Ecto neural progenitor cell (in vitro differentiated cells): ENCODE results near the gene MAD1L1.

Experiments
- DNase-seq: peaks from one replicate; pipeline ENCODE4 v3.0.0-alpha.2; 2018; ENCODE audit warnings: low spot score

MAD1L1 gene

DNA sequence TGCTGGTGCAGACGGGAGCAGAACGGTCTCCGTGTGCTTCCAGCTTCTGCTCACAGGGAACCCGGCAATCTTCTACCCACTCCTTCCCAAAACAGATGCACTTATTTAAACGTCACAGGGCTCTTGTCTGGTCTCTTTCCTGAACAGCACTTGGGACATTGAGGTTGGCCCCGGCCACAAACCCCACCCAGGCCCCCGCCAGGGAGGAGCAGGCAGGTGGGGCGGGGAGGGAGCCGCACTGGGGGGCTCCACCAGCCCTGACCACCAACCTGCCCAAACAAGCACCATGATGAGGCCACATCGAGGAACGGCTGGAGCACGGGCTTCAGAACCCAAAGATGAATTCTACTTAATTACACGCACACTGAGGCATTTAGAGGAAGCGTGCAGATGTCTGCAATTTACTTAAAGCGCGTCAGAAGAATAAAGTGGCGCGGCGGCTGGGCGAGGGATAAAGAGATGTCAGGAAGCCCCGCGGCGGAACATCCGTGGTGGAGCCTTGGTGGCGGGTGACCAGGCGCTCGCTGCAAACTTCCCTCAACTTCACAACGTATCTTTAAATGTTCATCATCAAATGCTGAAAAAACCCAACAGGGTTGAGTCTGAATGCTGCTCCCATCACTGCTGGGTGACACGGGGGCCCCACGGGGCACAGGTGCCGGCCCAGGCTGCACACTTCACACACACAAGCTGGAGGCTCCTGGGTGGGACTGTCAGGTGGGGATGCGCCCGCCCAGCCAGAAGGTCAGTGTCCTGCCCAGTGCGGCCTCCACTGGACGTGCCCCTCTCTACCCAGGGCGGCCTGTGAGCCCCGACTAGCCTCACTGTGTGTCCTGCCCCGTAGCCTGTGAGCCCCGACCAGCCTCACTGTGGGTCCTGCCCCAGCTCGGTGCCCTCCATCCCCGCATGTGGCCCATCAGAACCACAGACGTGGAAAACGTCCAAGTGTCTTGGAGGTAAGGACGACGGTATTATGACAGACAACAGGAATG, 279.2 kb downstream of the MAD1L1 start:
- DNase-seq, result no peak

DNA sequence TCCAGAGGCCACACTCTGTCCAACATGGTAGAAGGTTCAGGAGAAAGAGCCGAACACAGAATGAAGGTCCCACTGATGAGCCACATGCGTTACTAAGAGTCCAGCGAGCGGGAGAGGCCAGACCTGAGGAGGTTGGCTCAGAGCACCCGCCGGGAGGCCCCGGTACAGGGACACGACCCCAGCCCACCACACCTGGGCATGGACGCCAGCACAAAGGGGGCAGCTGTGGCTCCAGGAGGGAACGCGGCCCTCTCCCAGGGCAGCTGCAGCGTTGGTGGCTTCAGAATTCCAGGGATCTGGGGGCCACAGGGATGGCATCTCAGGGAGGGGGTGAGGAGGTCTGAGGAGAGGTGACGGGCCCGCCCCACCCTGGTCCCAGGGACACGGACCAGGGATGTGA, 280.0 kb downstream of the MAD1L1 start:
- DNase-seq, result no peak

DNA sequence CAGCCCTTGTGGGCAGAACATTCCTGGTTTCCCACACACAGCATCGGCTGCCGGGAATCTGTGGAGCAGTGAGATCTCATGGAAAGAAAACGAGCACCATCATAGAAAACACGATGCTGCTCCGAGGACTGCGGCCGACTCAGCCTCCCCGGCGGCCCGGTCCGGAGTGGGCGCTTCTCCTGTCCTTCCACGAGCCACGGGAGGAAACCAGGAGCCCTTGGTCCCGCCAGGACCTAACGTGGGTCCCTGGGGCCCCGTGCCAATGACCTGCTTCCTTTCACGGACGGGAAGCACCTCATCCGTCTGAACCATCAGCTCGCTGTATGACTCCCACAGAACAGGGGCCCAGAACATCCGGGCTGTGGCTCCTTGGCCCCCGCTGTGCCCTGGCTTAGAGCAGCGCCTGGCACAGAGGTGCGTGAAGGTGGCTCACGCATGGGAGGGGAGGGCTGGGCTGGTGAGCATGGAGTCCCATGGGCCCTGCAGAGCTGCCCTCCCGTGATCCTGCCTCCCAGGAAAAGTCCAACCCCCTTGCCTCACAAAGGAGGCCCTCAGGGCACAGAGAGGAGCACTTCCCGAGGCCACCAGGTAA, 280.5 kb downstream of the MAD1L1 start:
- DNase-seq, result no peak

DNA sequence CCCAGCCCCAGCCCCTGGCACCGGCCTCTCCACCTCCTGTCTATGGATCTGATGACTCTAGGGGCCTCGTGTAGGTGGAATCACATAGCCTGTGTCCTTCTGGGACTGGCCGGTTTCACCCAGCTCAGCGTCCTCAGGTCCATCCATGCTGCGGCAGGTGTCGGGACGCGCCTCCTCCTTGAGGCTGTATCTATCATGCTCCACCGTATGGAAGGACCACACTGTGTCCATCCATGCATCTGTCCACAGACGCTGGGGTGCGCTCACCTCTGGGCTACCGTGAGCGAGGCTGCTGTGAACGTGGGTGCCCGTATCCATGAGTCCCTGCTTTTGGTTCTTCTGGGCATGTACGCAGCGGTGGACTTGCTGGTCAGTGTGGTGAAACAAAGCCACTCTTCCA, 281.1 kb downstream of the MAD1L1 start:
- no peak for DNase-seq

DNA sequence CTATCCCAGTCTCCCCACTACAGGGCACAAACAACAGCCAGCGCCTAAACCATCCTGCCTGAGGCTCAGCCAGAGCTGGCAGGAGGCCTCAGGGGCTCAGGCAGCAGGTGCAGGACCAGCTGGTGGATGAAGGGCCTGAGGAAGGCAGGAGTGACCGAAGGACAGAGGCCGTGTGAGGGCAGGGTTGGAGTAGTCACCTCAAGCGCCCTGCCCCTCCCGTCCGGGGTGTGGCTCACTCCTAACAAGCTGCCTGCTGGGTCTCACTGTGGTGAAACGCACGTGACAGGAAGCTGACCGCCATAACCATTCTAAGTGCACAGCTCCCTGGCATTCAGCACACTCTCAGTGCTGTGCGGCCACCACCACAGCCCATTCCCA, 281.6 kb downstream of the MAD1L1 start:
- no peak for DNase-seq

DNA sequence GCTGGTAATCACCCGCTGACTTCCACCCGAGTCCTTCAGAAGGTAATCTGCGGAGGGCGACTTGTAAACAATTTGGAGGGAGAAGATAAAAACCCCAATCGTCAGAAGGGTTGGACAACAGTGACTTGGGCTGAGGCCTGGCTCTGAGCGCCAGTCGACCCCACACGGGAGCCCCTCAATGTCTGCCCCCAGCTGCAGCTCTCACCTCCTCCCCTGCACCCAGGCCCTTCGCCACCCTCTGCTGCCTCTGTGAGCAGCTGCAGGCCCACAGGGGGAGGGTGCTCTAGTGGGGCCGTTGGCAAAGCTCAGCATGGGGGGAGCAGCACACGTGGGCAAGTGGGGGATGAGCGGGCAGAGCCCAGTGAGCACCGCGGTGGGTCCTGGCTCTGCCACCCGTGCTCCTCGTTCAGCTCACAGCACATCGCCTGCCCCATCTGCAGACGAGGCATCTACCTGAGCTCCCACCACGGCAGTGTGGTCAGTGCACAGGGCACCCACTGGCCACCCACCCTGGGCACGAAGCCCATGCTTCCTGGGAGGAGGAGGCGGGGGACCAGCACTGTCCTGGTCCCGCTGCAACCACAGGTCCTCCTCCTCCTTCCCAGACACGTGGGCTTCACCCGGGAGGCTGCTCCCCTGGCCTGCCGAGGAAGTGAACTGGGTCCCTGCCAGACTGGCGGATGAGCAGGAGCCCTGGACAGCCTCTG, 282.1 kb downstream of the MAD1L1 start:
- no peak for DNase-seq

DNA sequence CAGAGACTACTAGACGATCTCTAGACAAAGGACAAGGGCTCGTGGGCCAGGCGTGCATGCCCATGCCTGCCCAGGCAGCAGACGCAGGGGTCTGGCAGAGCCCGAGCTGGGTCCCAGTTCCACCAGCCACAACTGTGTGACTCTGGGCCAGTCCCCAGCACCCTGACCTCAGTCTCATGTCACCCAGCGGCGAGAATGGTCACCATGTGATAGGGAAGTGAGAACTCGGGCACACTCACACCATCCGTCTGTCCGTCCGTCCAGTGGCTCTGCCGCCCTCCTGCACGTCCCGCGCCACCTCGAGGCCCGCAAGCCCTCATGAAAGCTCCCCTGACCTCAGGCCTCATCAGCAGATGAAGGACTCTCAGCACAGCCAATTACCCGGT, 282.7 kb downstream of the MAD1L1 start:
- DNase-seq, result no peak

DNA sequence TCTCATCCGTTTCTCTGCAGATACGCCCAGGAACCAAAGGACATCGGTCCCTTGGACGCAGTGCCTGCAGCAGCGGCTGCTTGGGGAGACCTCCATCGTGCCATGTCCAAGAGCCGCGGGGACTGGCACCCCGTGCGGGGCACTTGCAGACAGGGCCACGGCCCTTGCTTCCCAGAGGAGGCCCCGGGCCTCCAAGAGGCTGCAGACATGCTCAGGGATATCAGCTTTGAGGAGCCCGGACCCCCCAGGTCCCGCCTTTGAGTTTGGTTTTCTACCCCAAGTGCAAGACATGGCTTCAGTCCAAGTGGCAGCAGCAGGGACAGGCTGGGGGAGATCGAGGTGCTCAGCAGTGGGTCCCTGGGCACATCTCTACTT, 283.1 kb downstream of the MAD1L1 start:
- DNase-seq, result no peak

DNA sequence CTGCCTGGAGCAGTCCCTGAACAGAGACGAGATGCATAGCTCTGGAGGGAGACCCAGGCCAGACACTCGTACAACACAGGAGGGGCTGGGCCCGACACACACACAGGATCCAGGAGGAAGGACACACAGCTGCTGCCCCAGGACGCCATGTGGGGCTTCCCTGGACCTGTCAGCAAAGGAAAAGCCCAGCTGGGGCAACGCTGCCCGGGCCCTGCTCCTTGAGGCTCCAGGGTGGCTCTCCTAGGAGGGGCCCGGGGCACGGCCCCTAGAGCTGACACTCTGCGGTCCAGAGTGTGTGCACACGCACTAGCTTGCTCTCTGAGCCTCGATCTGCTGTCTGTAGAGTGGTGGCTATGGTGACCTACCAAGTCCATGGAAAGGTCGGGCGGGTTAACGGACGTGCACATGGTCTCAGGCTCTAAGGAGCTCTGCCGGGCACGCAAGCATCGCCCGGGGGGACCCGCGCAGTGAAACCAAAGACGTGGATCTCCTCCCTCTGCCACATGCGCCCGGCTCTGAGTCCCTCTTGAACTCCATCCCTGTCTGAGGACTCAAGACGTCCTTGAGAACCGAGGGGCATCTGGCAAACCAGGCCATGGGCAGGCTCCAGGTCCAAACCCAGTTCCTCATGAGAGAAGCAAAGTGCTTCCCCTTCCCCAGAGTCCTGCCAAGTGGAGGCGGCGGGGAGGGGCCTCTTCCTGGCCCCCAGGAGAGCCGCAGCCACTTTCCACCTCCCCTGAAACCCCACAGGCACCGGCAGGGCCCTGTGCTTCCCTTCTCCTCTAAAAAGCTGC, 283.7 kb downstream of the MAD1L1 start:
- DNase-seq, result no peak

DNA sequence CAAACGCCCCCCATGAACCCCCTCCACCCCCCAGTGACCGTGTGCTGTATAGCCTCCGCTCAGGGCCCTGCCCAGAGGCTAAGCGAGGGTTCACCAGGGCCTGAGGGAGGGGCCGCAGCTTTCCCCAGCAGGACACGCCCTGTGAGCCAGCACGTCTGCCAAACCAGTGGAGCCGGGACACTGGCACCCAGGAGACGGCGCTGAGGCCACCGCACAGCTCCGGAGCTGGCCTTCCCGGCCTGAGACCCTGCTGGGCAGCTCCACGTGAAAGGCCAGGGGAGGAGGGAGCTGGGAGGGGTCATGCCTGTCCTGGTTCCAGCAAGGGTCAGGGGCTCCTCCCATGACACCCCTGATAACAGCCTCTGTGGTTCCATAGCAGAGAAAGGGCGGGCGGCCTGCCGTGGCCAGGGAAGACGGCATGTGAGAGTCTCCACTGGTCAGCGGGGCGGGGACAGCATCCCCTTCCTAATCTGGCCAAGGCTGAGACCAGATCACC, 284.4 kb downstream of the MAD1L1 start:
- no peak for DNase-seq

DNA sequence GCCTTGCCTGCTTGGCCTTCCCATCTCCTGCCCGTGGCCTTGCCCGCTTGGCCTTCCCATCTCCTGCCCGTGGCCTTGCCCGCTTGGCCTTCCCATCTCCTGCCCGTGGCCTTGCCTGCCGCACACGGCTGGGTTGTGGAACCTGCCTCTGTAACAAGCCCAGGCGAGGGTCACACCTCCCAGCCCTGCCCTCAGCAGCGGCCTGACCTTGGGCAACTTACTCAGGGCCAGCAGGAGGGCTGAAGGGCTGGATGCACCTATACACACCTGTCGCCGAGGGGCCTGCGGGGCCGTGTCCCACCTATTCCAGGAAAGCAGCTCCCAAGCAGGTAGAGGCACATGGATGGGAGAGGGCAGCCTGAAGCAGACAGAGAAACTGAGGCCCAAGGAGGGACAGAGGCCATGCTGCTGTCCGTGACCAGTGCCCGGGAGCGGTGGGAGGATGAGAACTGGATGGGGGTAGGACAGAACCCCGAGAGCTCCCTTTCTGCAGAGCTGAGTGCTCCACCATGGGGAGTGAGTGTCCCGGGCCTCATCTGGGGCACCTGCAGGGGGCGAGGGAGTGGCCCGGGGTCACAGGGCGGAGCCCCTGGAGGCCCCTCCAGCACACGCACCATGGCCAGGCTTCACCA, 285.0 kb downstream of the MAD1L1 start:
- no peak for DNase-seq

DNA sequence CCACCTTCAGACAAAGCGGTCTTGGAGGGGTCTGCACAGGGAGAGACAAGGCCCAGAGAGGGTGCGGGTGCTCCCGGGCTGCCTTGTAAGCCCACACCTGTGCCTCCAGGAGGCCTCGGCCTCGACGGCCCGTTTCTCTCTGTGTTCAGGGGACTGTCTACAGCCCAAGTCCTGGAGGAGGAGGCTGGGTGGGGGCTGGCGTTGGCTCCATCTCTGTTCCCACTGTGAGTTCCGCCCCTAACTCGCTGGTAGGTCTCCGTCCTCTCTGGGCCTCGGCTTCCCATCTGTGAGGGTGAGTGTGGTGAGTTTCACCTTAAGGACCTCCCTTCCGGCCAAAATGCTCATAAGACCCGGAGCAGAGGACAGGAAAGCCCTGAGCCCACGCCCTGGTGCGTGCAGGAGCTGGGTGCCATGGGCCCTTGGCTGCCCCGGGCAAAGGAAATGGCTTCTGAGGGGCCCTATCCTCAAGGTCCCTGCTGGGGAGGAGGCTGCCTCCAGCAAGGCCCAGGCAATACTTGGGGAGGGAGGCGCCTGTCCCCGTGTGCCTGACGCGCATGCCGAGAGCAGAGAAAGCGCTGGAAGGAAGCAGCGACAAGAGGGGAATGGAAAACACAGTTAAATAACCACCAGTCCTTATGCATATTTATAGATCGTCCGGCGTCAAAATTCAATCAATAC, 285.8 kb downstream of the MAD1L1 start:
- no peak for DNase-seq

DNA sequence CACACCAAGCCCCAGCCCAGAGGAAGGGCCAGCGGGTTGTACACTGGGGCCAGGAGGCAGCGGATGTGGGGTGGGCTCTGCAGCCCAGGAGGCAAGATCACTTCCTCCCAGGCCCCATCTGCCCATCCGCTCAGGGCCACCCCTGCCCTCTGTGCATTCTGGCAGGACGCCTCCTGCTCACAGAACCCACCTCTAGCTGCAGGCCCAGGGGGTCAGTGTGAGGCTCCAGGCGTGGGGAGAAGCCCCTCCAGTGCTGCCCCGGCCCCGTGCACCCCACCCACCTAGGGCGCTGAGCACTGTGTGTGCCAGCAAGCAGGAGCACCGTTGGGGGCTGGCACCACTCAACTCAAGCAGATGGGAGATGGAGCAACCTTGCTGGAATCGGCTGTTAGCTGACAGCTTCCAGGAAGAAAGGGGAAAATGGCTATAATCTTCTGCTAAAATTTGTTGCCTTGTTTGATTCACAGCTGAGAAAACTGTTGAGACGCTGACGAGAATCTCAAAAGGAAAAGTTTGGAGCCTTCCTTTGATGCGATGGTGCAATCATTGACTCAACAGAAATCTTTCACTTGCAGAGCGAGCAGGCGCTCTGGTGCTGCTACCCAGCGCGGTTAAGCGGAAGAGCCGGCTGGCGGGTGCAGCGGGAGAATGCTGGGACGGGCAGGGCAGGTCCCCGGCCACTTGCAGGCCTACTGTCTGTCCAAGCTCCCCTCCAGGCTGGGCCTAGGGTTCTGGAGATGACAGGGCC, 286.5 kb downstream of the MAD1L1 start:
- DNase-seq, result no peak

DNA sequence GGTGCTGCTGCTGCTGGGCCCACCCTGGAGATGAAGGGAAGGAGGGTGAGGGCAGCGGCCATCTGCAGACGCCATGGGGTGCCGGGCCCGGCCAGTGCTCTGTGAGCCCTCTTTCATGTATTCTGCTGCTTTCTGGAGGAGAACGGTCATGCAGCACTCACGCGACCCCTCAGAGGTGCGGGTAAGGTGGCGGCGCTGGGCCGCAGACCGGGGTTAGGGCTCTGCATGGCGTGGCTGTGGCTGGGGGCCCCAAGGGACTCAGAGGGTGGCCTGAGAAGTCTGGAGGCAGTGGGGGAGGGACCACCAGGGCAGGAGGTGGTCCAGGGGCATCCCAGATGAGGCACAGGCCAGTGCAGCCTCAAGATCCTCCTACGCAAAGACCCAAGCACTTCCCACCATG, 287.2 kb downstream of the MAD1L1 start:
- no peak for DNase-seq

DNA sequence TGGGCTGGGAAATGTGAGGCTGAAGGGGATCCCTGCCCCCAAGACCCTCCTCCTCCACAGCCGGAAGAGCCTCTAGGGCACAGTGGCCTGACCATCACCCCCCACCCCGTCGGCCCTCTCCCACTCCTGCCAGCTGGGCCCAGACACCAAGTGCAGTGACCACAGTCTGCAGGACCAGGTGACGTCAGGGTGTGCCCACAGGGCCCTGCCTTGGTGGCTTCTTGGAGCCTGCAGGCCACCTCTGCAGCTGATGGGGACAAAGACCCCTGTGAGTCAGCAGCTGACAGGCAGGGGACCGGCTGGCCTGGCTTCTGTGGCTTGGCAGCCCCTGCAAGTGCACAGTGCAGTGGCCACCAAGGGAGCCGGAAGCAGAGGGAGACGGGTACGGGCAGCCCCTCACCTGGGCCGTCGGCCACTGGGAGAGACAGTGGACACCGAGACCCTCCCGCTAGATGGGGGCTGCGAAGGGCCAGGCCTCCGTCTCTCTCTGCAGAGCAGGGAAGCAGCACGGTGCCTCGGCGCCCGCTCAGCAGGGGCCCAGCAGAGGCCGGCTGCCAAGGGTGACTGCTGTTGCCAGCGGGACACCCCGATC, 288.0 kb downstream of the MAD1L1 start:
- DNase-seq, result no peak

DNA sequence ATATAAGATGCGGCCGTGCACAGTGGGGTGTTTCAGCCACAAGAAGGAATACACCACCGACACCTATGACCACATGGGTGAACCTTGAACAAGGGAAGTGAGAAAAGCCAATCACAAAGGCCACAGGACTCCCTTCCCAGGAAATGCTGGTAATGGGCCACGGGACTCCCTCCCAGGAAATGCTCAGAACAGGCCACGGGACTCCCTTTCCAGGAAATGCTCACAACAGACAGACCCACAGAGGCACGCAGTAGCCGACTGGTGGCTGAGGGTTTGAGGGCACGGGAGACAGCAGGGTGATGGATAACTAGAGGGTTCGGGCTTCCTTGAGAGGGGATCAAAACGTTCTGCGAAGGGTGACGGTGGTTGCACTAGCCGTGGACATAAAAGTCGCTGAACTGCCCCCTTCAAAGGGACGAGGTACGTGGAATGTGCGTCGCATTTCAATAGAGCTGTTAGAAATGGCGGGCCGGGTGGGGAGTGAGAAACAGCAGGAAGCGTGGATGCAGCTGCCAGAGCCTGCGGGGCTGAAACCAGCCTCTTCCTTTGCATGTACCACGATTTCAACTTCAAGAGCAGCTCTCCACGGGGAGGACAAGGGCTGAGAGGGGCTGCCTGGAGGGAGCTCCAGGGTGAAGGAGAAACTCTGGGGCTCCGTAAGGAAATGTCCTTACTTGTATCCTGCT, 288.7 kb downstream of the MAD1L1 start:
- DNase-seq, result no peak

DNA sequence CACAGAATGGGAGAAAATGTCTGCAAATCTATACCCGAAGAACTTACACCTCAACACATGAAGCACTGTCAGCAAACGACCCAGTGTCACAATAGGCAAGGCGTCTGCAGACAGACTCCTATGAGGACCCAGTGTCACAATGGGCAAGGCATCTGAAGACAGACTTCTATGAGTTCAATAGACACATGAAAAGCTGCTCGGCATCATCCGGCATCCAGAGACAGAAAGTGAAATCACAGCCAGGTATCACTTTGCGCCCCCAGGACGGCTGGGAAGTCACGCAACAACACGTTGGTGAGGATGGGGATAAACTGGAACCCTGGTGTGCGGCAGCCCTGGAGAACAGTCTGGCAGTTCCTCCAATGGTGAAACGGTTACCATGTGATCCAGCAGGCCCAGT, 289.4 kb downstream of the MAD1L1 start:
- DNase-seq, result no peak

DNA sequence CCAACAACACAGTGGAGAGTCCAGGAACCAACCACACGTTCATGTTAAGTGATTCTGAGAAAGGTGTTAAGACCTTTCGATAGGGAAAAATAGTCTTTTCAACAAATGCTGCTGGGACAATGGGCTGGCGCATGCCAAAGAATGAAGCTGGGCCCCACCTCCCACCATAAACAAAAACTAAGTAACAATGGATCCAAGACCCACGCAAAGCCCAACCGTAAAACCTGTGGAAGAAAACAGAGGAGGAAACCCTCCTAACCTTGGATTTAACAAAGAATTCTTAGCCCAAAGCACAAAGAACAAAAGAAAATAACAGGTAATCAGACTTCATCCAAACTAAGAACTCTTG, 289.8 kb downstream of the MAD1L1 start:
- no peak for DNase-seq

DNA sequence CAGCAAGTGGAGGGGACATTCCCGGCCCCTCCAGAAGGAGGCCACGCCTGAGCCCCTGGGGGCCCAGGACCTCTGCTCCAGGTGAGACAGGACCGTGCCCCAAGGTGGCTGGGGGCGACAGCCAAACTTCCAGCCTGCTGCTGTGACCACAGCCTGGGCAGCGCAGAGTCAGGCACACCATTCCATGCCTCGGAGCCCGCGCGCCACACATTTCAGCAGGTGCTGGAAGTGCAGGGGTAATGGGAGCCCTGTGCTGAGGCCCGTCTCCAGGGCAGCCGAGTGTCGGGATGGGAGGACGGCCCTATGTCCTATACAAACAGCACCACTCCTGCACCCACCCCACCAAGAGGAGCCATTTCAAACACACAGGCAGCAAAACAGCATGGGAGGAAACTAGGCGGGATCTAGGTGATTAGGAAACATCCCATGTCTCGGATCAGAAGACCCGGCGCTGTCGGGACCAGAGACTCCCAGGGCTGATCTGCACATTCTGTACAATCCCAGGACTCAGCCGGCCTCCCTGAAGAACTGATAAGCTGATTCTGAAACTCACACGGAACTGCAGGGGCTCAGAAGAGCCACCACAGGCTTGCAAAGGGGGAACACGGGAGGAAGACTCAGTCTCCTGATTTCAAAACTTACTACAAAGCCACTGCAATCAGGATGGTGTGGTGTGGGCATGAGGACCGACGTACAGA, 290.4 kb downstream of the MAD1L1 start:
- no peak for DNase-seq
